Thyroid gland (tissue), 4 donors: Measurements from ENCODE around the gene ITPR2.

Source experiments
- POLR2A ChIP-seq, 2 donors: fragments of 450-650 bp; IDR thresholded peaks; one replicate each; pipeline ENCODE4 v1.6.1; 2017; ENCODE audit warnings: antibody characterized with exemption in 2 of 2, mild to moderate bottlenecking in 2 of 2, moderate library complexity in 1 of 2
- TF ChIP-seq, protein P1 (sequence below), 6 experiments: fragments of 200-600 bp in 3 of 6; fragments of 450-650 bp in 3 of 6; sonication (generic) in 3 of 6; IDR thresholded peaks; one replicate each; pipeline ENCODE4 v1.5.1; 2016 to 2019; ENCODE audit warnings: antibody characterized with exemption in 6 of 6, mild to moderate bottlenecking in 2 of 6, inconsistent platforms in 1 of 6, moderate library complexity in 1 of 6

DNA sequence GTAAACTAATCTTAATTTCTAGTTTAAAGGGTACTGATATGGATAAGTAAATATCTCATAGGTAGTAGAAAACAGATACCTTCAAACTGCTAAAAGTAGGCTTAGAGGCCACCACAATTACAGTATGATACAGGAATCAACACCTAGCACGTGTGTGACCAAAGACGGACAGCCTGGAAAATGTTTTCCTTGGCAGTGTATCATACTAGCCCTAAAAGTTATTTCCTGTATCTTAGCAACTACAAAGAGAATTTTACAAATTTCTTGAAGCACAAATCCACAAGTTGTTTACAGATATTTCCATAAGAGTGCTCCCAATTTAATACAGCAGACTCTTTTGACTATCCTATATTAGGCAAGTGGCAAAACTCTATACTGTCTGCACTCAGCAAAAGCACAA lies 106.0 kb downstream of the ITPR2 start:
- no peak for TF ChIP-seq POLR2A (IDR thresholded peaks at IDR 0.05)
- TF ChIP-seq, protein P1, sequence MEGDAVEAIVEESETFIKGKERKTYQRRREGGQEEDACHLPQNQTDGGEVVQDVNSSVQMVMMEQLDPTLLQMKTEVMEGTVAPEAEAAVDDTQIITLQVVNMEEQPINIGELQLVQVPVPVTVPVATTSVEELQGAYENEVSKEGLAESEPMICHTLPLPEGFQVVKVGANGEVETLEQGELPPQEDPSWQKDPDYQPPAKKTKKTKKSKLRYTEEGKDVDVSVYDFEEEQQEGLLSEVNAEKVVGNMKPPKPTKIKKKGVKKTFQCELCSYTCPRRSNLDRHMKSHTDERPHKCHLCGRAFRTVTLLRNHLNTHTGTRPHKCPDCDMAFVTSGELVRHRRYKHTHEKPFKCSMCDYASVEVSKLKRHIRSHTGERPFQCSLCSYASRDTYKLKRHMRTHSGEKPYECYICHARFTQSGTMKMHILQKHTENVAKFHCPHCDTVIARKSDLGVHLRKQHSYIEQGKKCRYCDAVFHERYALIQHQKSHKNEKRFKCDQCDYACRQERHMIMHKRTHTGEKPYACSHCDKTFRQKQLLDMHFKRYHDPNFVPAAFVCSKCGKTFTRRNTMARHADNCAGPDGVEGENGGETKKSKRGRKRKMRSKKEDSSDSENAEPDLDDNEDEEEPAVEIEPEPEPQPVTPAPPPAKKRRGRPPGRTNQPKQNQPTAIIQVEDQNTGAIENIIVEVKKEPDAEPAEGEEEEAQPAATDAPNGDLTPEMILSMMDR (IDR thresholded peaks at IDR 0.05): no peak
